Stimulated activated effector memory CD8-positive, alpha-beta T cell treated with anti-CD3 and anti-CD28 coated beads, Interleukin-12 subunit alpha, Interleukin-12 subunit beta, amount 100 ng/mL, for 72 hours (primary cell): ENCODE data around the gene STMND1.

Experiments
- ATAC-seq: fragments of 150-1000 bp; cut with Tn5 transposase; 2 replicates; pipeline ENCODE4 v1.10.0; 2021
- DNase-seq, 2 donors: peaks; one replicate each; pipeline ENCODE4 v3.0.0; 2021 to 2022; ENCODE audit warnings: low spot score in 2 of 2
- H3K27ac Mint-ChIP-seq: one replicate; pipeline ENCODE4 v1.8.0; 2022; ENCODE audit warnings: mild to moderate bottlenecking, mixed read lengths
- H3K36me3 Mint-ChIP-seq: one replicate; pipeline ENCODE4 v1.8.0; 2022; ENCODE audit warnings: mild to moderate bottlenecking, mixed read lengths
- H3K4me1 Mint-ChIP-seq: one replicate; pipeline ENCODE4 v1.8.0; 2022; ENCODE audit warnings: mixed read lengths
- H3K4me3 Mint-ChIP-seq: one replicate; pipeline ENCODE4 v1.8.0; 2022; ENCODE audit warnings: mild to moderate bottlenecking, mixed read lengths
- H3K9me3 Mint-ChIP-seq: one replicate; pipeline ENCODE4 v1.8.0; 2022; ENCODE audit warnings: mixed read lengths

Gene STMND1

GRCh38 chr6:17169291-17169690, 67.4 kb downstream of the STMND1 start:
- Mint-ChIP-seq H3K36me3 (no peaks in the 10 kb centered on the region), H3K27ac (no peak overlapping the region), H3K9me3 (no peaks in the 10 kb centered on the region), H3K4me1 (no peaks in the 10 kb centered on the region), H3K4me3 (no peak overlapping the region)
- no peak for DNase-seq
- no peak for ATAC-seq

DNA sequence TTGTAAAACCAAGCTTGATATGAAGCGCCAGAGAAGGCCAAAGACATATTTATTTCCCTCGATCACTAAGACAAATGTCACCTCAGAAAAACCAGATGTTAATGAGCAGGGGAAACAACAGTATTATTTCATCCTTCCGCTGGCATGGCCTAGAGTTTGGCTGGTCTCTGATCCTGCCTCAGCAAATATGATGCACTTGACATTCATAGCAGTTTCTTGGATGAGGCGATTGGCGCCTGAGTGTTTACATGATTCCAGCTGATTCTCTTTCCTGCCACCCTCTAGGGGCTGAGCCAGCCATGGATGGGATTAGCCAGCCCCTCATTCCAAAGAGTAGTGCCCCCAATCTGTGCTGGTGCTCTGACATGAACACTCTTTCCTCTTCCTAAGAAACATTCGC, 67.9 kb downstream of the STMND1 start:
- H3K4me3 Mint-ChIP-seq, result no peak overlapping the region
- H3K4me1 Mint-ChIP-seq, result no peaks in the 10 kb centered on the region
- DNase-seq, result no peak
- no peaks in the 10 kb centered on the region for H3K36me3 Mint-ChIP-seq
- no peak for ATAC-seq
- H3K9me3 Mint-ChIP-seq, result no peaks in the 10 kb centered on the region
- H3K27ac Mint-ChIP-seq, result no peak overlapping the region

DNA sequence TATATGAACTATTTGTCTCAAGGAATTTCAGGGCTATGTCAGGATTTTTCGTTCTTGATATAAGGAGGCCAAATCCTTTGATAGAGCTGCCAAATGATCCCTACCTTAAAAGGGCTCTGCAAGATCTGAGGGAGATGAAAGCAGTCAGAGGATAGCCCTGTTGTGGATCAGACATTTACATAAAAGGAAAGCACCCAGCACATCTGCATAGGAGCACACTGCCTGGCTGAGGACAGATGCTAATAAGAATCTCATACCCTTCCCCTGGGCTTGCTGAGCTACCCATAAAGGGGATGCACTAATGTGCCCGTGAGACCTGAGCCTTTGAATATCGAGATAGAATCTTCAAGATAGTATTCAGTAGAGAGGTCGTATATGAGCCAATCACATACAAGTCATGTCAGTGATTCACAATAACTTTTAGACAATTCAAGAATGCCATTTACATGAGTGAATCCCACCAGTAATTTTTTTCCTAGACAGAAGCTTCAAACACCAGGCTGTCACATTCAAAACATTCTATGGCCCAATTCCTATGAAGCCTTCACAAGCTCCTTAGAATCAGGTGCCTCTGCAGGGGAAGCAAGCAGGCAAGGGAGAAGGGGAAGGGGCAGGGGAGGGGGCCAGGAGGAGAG, 71.1 kb downstream of the STMND1 start:
- no peak for ATAC-seq

GRCh38 chr6:17178326-17178725, 76.5 kb downstream of the STMND1 start:
- no peaks in the 10 kb centered on the region for H3K9me3 Mint-ChIP-seq
- H3K4me1 Mint-ChIP-seq, result no peaks in the 10 kb centered on the region
- DNase-seq, result no peak
- no peak overlapping the region for H3K27ac Mint-ChIP-seq
- H3K36me3 Mint-ChIP-seq, result no peaks in the 10 kb centered on the region
- H3K4me3 Mint-ChIP-seq, result no peak overlapping the region
- no peak for ATAC-seq

More for the DNA sequence above, 71.1 kb downstream of the STMND1 start:
- Mint-ChIP-seq H3K4me3 (no peak overlapping the region), H3K27ac (no peak overlapping the region), H3K9me3 (no peaks in the 10 kb centered on the region), H3K36me3 (no peaks in the 10 kb centered on the region), H3K4me1 (no peaks in the 10 kb centered on the region)
- DNase-seq, result no peak

DNA sequence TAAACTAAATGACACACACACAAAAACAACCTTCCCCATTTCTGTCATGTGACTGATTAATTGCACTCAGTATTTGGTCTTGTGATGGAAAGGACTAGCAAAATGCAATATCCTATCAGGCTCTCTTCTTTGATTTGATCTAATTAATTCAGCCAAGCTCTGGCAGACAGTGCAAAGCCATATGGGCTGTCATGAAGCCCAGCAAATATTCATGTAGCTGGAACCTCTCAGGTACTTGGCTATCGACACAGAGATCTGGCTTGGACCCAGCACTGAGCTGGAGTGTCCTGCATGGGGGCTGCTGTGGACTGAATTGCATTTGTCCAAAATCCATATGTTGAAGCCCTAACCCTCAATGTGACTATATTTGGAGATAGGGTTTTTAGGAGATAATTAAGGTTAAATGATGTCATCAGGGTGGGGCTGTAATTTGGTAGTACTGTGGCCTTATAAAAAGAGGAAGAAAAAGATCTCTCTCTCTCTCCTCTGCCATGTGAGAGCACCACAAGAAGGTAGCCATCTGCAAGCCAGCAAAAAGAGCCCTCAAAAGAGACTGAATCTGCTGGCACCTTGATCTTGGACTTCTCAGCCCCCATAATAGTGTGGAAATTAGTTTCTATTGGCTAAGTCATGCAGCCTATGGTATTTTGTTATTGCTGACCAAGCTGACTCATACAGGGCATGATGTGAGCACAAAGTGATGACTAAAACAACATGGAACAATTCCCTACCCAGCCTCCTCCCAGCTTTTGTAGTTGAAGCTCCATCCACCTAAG, 77.1 kb downstream of the STMND1 start:
- Mint-ChIP-seq H3K36me3 (no peaks in the 10 kb centered on the region), H3K4me3 (no peak overlapping the region), H3K27ac (no peak overlapping the region), H3K9me3 (no peaks in the 10 kb centered on the region), H3K4me1 (no peaks in the 10 kb centered on the region)
- ATAC-seq (no peak), DNase-seq (no peak)

DNA sequence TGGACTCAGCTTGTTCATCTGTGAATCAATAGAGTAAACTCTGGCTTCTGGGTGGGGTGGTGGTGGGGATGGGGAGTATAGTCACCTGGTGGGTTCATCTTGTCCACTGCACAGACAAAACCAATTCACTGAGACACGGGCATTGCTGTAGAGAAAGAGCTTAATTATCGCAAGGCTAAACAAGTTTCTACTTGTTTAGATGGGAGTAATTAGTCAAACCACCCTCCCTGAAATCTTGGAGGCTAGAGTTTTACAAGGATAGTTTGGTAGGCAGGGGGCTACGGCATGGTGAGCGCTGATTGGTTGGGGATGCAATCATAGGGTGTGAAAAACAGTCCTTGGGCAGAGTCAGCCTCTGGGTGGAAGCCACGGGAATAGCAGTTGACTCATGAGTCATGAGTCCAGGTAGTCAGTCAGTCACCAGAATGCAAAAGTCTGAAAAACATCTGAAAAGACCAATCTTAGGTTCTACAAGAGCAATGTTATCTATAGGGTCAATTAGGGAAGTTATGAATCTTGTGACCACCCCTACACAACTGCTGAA, 77.8 kb downstream of the STMND1 start:
- ATAC-seq, result no peak
- no peak for DNase-seq
- H3K4me3 Mint-ChIP-seq, result no peak overlapping the region
- no peaks in the 10 kb centered on the region for H3K9me3 Mint-ChIP-seq
- H3K27ac Mint-ChIP-seq, result no peak overlapping the region
- H3K36me3 Mint-ChIP-seq, result no peaks in the 10 kb centered on the region
- H3K4me1 Mint-ChIP-seq, result no peaks in the 10 kb centered on the region
